ENCODE results near the gene COX8C. TPM values are rescaled to one million over a fixed set of nuclear protein-coding genes. Genes with fewer than 3 reads are reported as not detected.

COX8C gene
- polyA plus RNA-seq, 1 of the 3 experiments (the other 2 are of a cell fraction), result not detected

GRCh38 chr14:93396456-93396855, 49.5 kb downstream of the COX8C start:
- Histone ChIP-seq H3K9me3 (no peaks in the 10 kb centered on the region), H3K27ac (ENCODE audit: low read depth in 2 of 2, low read length in 1 of 2) (no peak overlapping the region), H3K79me2 (ENCODE audit: insufficient read depth) (no peaks in the 10 kb centered on the region), H3K9ac (no peak overlapping the region), H3F3A (replicated peaks; ENCODE audit: insufficient read depth) (no peaks in the 10 kb centered on the region), H3K4me3 (ENCODE audit: low read depth in 2 of 2, low read length in 1 of 2) (no peak overlapping the region), H4K20me1 (ENCODE audit: insufficient read depth) (no peaks in the 10 kb centered on the region), H3K36me3 (replicated peaks in 1 of 2; ENCODE audit: control insufficient read depth in 1 of 2, insufficient read depth in 2 of 2, low read length in 1 of 2) (no peaks in the 10 kb centered on the region), H3K4me1 (ENCODE audit: control insufficient read depth in 1 of 2, insufficient read depth in 2 of 2, low read depth in 1 of 2, low read length in 1 of 2) (no peaks in the 10 kb centered on the region), H3K9me2 (no peaks in the 10 kb centered on the region), H3K27me3 (ENCODE audit: insufficient read depth) (no peaks in the 10 kb centered on the region), H3K4me2 (no peak overlapping the region), H2AFZ (ENCODE audit: low read depth) (no peak overlapping the region)
- DNase-seq, result no peak
- CTCF ChIA-PET, result no interaction called here
- POLR2A ChIA-PET, result no interaction called here
- 42% methylated on average over 1 of the region's 1 CpG for WGBS (ENCODE audit: low lambda C conversion rate)
- TF ChIP-seq TCF12 (IDR thresholded peaks at IDR 0.05) (no peak), POLR2AphosphoS5 (IDR thresholded peaks at IDR 0.05; ENCODE audit: low read depth, low read length) (no peak), RXRA (IDR thresholded peaks at IDR 0.05; ENCODE audit: borderline replicate concordance, low read depth) (no peak), FOXJ3 (CRISPR knock-in tag; IDR thresholded peaks at IDR 0.05) (no peak), REST (IDR thresholded peaks at IDR 0.05; ENCODE audit: low read depth, low read length) (no peak), MEF2A (IDR thresholded peaks at IDR 0.05; ENCODE audit: borderline replicate concordance, low read depth) (no peak), RAD21 (IDR thresholded peaks at IDR 0.05; ENCODE audit: low read length) (no peak), CTCF (IDR thresholded peaks at IDR 0.05) (no peak), TAF1 (IDR thresholded peaks at IDR 0.05; ENCODE audit: borderline replicate concordance, low read depth, low read length) (no peak), YY1 (IDR thresholded peaks at IDR 0.05; ENCODE audit: low read depth) (no peak)

Small RNA genes within 50 kb of the gene (small RNA-seq; reads per million reads assigned to genes)
- 0 reads per million in 7 experiments for gene RF00019

Other genes with a start within 250 kb of the COX8C start
- gene ITPK1, start 231.3 kb upstream of the COX8C start, polyA plus RNA-seq (2012; rRNA removed), result 23.2 and 30.2 TPM in 2 replicates
- gene MOAP1, start 162.3 kb upstream of the COX8C start, polyA plus RNA-seq (2012; rRNA removed), result 25.0 and 42.0 TPM in 2 replicates
- gene LYSET, start 161.9 kb upstream of the COX8C start, polyA plus RNA-seq (2012; rRNA removed), result 17.7 and 18.5 TPM in 2 replicates
- gene GON7, start 140.1 kb upstream of the COX8C start, polyA plus RNA-seq (2012; rRNA removed), result 14.8 and 16.5 TPM in 2 replicates
- 28.2 and 29.7 TPM in 2 replicates for gene UBR7, start 139.9 kb upstream of the COX8C start, polyA plus RNA-seq (2012; rRNA removed)
- 8.6 and 9.7 TPM in 2 replicates for gene BTBD7, start 14.1 kb upstream of the COX8C start, polyA plus RNA-seq (2012; rRNA removed)
- 0.10 and 0.28 TPM in 2 replicates for gene UNC79, start 83.8 kb downstream of the COX8C start, polyA plus RNA-seq (2012; rRNA removed)